ENCODE measurements around the gene FTMT. TPM values are rescaled to one million over a fixed set of nuclear protein-coding genes. Genes with fewer than 3 reads are reported as not detected.

Gene FTMT
- polyA plus RNA-seq, 1 donor: not detected

Other genes starting within 250 kb of the FTMT start
- 10.0 TPM for gene SRFBP1, start 110.1 kb downstream of the FTMT start, polyA plus RNA-seq (ENCODE audit: insufficient read length)
- 41.1 TPM for gene LOX, start 226.4 kb downstream of the FTMT start, polyA plus RNA-seq (ENCODE audit: insufficient read length)